PC-3 (cell line): ENCODE results near the gene PRICKLE1.

ENCODE experiments used
- EZH2 ChIP-seq: fragments of 300-600 bp; sonication (generic); IDR thresholded peaks from one replicate; pipeline ENCODE4 v1.6.1; 2017; ENCODE audit warnings: antibody characterized with exemption, mild to moderate bottlenecking, low read length; ENCODE audit not compliant: unreplicated experiment
- EZH2phosphoT487 ChIP-seq: fragments of 300-600 bp; sonication (generic); IDR thresholded peaks from 2 replicates; pipeline ENCODE4 v1.6.1; 2018; ENCODE audit warnings: mild to moderate bottlenecking, antibody characterized with exemption, low read length, borderline replicate concordance

DNA sequence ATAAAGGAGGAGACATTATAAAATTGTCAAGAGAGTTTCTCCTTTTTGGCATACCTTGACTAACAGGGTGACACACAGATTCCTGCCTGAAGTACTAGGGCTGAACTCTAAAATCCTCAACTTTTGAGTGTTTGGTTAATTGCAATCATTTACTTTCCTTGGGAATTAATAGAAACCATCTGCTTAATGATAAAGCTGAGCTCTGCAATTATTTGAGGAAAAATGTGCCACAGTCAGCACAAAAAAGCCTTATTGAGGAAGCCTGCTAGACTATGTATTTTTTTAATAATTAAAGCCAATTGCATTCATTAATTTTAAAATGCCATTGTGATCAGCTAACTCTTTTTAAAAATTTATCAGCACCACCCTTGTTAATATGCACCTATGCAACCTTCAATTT, 38.7 kb downstream of the PRICKLE1 start:
- TF ChIP-seq EZH2: no peak
- no peak for TF ChIP-seq EZH2phosphoT487
